WERI-Rb-1 (cell line): Measurements from ENCODE around the gene CEP72.

ENCODE experiments used
- DNase-seq: peaks from one replicate; pipeline ENCODE4 v3.0.0-alpha.2; 2020
- H3K27ac ChIP-seq: fragments of 250-450 bp; sonication (Bioruptor Pico); 2 replicates; pipeline ENCODE4 v1.5.1; 2020; ENCODE audit warnings: mild to moderate bottlenecking, moderate library complexity
- H3K27me3 ChIP-seq: fragments of 250-450 bp; sonication (Bioruptor Pico); 2 replicates; pipeline ENCODE4 v1.5.1; 2021; ENCODE audit warnings: mild to moderate bottlenecking, low read depth, moderate library complexity; ENCODE audit not compliant: insufficient read depth, severe bottlenecking
- H3K36me3 ChIP-seq: fragments of 250-450 bp; sonication (Bioruptor Pico); 2 replicates; pipeline ENCODE4 v1.5.1; 2020; ENCODE audit warnings: mild to moderate bottlenecking, moderate library complexity
- H3K4me3 ChIP-seq: 2 replicates; pipeline ENCODE4 v1.5.1; 2011; ENCODE audit warnings: low read depth, mild to moderate bottlenecking, control low read depth, low read length
- H3K9me3 ChIP-seq: fragments of 250-450 bp; sonication (Bioruptor Pico); 2 replicates; pipeline ENCODE4 v1.5.1; 2021; ENCODE audit warnings: mild to moderate bottlenecking, moderate library complexity; ENCODE audit not compliant: severe bottlenecking
- TF ChIP-seq, protein P1 (sequence below): IDR thresholded peaks from 2 replicates; pipeline ENCODE4 v1.5.1; 2011; ENCODE audit warnings: low read depth, mild to moderate bottlenecking, control low read depth, inconsistent platforms, low read length

CEP72 gene

DNA sequence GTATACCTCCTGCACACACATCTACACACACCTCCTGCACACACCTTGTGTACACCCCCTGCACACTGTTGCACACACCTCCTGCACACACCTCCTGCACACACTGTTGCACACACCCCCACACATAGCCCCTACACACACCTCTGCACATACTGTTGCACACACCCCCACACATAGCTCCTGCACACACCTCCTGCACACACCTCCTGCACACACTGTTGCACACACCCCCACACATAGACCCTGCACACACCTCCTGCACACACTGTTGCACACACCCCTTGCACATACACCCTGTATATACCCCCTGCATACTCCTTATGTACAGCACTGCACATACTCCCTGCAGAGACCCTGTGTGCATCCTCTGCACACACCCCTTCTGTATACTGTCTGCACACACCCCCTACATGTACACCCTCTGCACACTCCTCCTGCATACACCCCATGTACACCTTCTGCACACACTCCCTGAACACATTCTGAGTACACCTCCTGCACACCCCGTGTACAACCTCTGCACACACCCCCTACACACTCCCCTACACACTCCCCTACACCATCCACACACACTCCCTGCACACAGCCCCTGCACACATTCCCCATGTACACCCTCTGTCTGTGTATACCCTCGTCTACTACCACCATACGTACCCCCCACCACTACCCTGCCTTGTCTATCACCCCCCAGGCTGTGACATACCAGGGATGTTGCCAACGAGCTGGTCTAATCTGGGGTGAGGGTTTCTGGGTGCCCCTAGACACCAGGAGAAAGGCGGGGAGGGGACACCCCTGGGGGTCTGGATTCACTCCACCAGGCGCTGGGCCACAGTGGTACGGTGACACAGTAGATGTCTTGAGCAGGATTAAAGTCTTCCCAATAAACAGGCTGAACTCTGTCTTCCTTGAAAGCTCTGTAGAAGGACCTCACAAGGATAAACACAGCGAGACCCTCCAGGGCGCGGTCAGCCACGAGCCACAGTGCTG lies 1.1 kb upstream of the CEP72 start:
- DNase-seq, result peak; percentile 6
- Histone ChIP-seq H3K36me3 (peaks cover 12% of the 10 kb centered on the region), H3K27ac (0 out of 2 replicates have a peak overlapping the region, but pooled peaks have one; percentile 76), H3K9me3 (no peaks in the 10 kb centered on the region), H3K4me3 (peak overlapping the region; percentile 69), H3K27me3 (no peaks in the 10 kb centered on the region)
- TF ChIP-seq, protein P1, sequence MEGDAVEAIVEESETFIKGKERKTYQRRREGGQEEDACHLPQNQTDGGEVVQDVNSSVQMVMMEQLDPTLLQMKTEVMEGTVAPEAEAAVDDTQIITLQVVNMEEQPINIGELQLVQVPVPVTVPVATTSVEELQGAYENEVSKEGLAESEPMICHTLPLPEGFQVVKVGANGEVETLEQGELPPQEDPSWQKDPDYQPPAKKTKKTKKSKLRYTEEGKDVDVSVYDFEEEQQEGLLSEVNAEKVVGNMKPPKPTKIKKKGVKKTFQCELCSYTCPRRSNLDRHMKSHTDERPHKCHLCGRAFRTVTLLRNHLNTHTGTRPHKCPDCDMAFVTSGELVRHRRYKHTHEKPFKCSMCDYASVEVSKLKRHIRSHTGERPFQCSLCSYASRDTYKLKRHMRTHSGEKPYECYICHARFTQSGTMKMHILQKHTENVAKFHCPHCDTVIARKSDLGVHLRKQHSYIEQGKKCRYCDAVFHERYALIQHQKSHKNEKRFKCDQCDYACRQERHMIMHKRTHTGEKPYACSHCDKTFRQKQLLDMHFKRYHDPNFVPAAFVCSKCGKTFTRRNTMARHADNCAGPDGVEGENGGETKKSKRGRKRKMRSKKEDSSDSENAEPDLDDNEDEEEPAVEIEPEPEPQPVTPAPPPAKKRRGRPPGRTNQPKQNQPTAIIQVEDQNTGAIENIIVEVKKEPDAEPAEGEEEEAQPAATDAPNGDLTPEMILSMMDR, result no peak

DNA sequence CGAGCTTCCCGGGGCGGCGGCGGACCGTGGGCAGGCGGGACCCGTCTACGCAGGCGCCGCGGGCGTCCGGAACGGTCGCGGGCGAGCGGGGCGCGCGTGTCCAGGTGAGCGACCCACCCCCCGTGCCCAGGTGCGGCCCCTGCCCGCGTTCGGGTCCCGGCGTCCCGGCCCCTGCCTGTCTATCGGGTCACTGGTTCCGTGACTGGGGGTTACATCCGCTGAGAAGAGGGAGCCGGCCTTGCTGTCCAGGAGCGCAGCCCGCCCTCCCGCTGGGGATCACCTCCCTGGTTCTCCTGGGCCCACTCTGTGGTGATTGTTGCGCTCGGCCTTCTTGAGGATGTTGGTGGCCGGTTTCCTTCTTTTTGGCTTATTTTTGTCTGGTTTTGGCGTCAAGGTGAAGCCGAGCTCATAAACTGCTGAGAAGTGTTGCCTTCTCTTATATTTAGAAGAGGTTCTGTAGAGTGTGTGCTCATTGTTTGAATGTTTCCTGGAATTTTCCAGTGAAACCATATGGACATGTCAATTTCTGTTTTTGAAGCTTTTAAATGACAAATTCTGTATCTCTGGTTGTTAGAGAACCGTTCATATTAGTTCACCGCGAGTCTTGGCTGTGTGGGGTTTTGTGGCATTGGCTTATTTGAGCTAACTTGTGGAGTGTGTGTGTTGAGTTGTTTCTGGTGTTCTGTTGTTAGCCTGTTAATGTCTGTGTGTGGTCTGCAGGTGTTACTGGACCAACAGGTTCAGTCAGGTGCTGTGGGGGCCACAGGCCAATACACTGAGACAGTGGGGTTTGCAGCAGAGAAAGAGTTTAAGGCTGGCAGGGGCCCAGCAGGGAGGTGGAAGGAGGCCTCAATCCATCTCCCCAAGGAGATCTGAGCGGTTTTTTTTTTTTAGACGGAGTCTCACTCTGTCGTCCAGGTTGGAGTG lies 621 bp downstream of the CEP72 start:
- no peaks in the 10 kb centered on the region for H3K27me3 ChIP-seq
- DNase-seq, result peak; percentile 52
- peaks cover 21% of the 10 kb centered on the region for H3K36me3 ChIP-seq
- no peaks in the 10 kb centered on the region for H3K9me3 ChIP-seq
- H3K4me3 ChIP-seq, result peak overlapping the region; percentile 69
- peak overlapping the region; percentile 76 for H3K27ac ChIP-seq
- TF ChIP-seq, protein P1, result no peak

DNA sequence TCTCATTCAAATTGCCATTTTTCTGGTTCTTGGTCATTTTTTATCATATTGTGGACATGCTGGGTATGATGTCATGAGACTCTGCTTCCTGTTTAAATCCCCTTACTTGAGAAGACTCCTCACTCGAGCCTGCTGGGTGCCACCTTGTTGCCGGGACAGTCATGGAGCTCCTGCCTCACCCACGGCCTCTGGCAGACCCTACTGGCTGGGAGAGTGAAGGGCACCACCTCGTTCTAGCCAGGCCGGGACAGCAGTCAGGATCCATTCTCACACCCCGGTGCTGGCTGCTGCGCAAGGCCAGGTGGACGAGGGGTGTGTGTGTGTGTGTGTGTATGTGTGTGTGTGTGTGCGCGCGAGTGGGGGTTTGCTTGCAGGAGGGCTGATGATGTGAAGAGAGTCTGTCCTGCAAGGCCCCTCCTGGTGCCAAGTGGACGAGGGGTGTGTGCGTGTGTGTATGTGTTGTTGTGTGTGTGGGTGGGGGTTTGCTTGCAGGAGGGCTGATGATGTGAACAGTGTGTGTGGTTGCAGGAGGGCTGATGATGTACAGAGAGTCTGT lies 4.4 kb downstream of the CEP72 start:
- peak; percentile 75 for DNase-seq
- no peak overlapping the region for H3K27ac ChIP-seq
- no peak overlapping the region for H3K4me3 ChIP-seq
- H3K27me3 ChIP-seq, result no peaks in the 10 kb centered on the region
- H3K36me3 ChIP-seq, result peaks cover 57% of the 10 kb centered on the region
- no peaks in the 10 kb centered on the region for H3K9me3 ChIP-seq
- TF ChIP-seq, protein P1, result peak; percentile 73

GRCh38 chr5:617896-618295 lies 5.8 kb downstream of the CEP72 start:
- Histone ChIP-seq H3K27ac (peak overlapping the region; percentile 73), H3K9me3 (no peaks in the 10 kb centered on the region), H3K27me3 (no peaks in the 10 kb centered on the region), H3K4me3 (no peak overlapping the region), H3K36me3 (peaks cover 70% of the 10 kb centered on the region)
- TF ChIP-seq, protein P1, result no peak
- no peak for DNase-seq

DNA sequence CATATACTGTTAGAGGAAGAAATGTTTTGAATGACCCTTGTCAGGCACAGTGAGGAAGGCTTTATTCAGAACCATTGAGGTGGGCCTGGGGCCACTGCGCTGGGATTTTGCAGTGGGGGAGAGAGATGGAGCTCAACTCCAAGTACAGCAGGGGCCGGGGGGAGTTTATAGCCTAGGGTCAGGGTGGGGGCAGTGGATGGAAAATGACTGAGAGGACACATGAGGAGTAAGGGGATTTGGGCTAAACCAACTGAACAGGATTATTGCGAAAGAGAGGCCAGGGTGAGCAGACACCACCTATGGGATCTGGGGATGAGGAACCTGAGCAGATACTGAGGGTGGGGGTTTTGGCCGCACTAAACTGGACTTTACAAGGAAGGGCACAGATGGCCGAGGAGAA lies 6.3 kb downstream of the CEP72 start:
- peak overlapping the region; percentile 73 for H3K27ac ChIP-seq
- H3K27me3 ChIP-seq, result no peaks in the 10 kb centered on the region
- no peaks in the 10 kb centered on the region for H3K9me3 ChIP-seq
- peak; percentile 81 for DNase-seq
- TF ChIP-seq, protein P1, result no peak
- no peak overlapping the region for H3K4me3 ChIP-seq
- H3K36me3 ChIP-seq, result peaks cover 74% of the 10 kb centered on the region
